CD4-positive, alpha-beta memory T cell (primary cell): Measurements from ENCODE around the gene FDCSP. TPM values are rescaled to one million over a fixed set of nuclear protein-coding genes. Genes with fewer than 3 reads are reported as not detected.

Source experiments
- CTCF ChIA-PET: fragments of 350-600 bp; sonication (Branson Sonifier 250); formaldehyde crosslinking; loops from one replicate; lab custom pipeline; 2021; ENCODE audit warnings: inconsistent platforms; ENCODE audit not compliant: partially characterized antibody; lab: Charles Lee
- POLR2A ChIA-PET: fragments of 350-600 bp; sonication (Branson Sonifier 250); formaldehyde crosslinking; loops from one replicate; lab custom pipeline; 2021; ENCODE audit not compliant: partially characterized antibody; lab: Charles Lee
- DNase-seq, 5 donors: peaks; one replicate each; pipeline versions ENCODE4 v3.0.0 to v3.0.0-alpha.2; 2020 to 2022; ENCODE audit warnings: mixed read lengths in 1 of 5
- H3K27ac ChIP-seq: one replicate; pipeline ENCODE4 v1.7.0; 2013; ENCODE audit warnings: low read depth, low read length
- H3K27me3 ChIP-seq: 2 replicates; pipeline ENCODE4 v1.7.0; 2013; ENCODE audit warnings: mild to moderate bottlenecking, low read length, moderate library complexity; ENCODE audit not compliant: insufficient read depth
- H3K36me3 ChIP-seq: 2 replicates; pipeline ENCODE4 v1.7.0; 2013; ENCODE audit warnings: mild to moderate bottlenecking, low read length, moderate library complexity; ENCODE audit not compliant: insufficient read depth
- H3K4me1 ChIP-seq: 2 replicates; pipeline ENCODE4 v1.7.0; 2013; ENCODE audit warnings: mild to moderate bottlenecking, low read length, moderate library complexity; ENCODE audit not compliant: insufficient read depth
- H3K4me3 ChIP-seq, 2 donors: one replicate each; pipeline ENCODE4 v1.7.0; 2013; ENCODE audit warnings: low read length in 2 of 2, mild to moderate bottlenecking in 1 of 2
- H3K9me3 ChIP-seq, 2 donors: one replicate each; pipeline ENCODE4 v1.7.0; 2013; ENCODE audit warnings: low read length in 2 of 2, control low read depth in 1 of 2; ENCODE audit not compliant: control insufficient read depth in 1 of 2
- H3K27ac Mint-ChIP-seq, 7 donors: one replicate each; pipeline ENCODE4 v1.8.0; 2020 to 2021; ENCODE audit warnings: mixed read lengths in 7 of 7, mild to moderate bottlenecking in 6 of 7, inconsistent platforms in 3 of 7, moderate library complexity in 3 of 7
- H3K27me3 Mint-ChIP-seq, 2 donors: one replicate each; pipeline ENCODE4 v1.8.0; 2020 to 2021; ENCODE audit warnings: mixed read lengths in 2 of 2
- H3K36me3 Mint-ChIP-seq, 2 donors: one replicate each; pipeline ENCODE4 v1.8.0; 2020 to 2021; ENCODE audit warnings: mixed read lengths in 2 of 2, inconsistent platforms in 1 of 2, mild to moderate bottlenecking in 1 of 2
- H3K4me1 Mint-ChIP-seq, 4 donors: one replicate each; pipeline ENCODE4 v1.8.0; 2020 to 2021; ENCODE audit warnings: mixed read lengths in 4 of 4, mild to moderate bottlenecking in 1 of 4
- H3K4me3 Mint-ChIP-seq, 8 donors: one replicate each; pipeline ENCODE4 v1.8.0; 2020 to 2021; ENCODE audit warnings: mixed read lengths in 8 of 8, mild to moderate bottlenecking in 7 of 8, moderate library complexity in 6 of 8, inconsistent platforms in 3 of 8
- H3K9me3 Mint-ChIP-seq, 8 donors: one replicate each; pipeline ENCODE4 v1.8.0; 2020 to 2021; ENCODE audit warnings: mixed read lengths in 8 of 8, mild to moderate bottlenecking in 5 of 8, inconsistent platforms in 3 of 8, moderate library complexity in 1 of 8
- intact Hi-C: fragments of 100-400 bp; cut with micrococcal nuclease; formaldehyde crosslinking; loops from one replicate; pipeline ENCODE4 v1.15.1; 2023
- polyA plus RNA-seq, 2 donors: library from polyadenylated mRNA; unstranded; fragments of 300-500 nt; fragmentation: Illumina TruSeq; gene quantifications; one replicate each; pipeline ENCODE4 v1.2.3, GENCODE V29; 2021
- total RNA-seq, 2 experiments: library from RNA; stranded (reverse); gene quantifications; one replicate each; pipeline ENCODE4 v1.2.3, GENCODE V29; 2021

FDCSP gene
- total and polyA plus RNA-seq, 4 experiments from 2014 or later = not detected

DNA sequence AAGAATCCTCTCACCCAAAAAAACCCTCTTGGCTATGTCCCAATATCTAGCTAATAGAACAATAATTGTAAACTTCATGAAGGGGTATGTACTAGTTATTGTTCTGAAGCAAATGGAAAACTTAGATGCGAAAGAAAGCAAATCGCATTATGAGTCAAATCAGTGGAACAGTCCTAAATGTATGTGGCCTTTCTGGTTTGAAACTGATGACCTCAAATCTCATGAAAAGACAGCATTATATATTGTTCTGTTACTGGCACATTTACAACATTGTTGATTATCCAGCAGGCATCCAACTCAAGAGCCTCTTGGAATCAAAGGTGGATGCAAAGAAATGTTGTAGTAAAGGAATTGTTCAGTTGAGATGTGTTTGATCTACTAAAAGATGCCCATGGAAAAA lies 51.2 kb downstream of the FDCSP start:
- Mint-ChIP-seq H3K4me1 (no peaks in the 10 kb centered on the region), H3K27ac (no peak overlapping the region), H3K36me3 (no peaks in the 10 kb centered on the region), H3K27me3 (no peaks in the 10 kb centered on the region), H3K9me3 (peaks cover 0 to 7% (median 1%) of the 10 kb centered on the region in 8 donors), H3K4me3 (no peak overlapping the region)
- ChIA-PET POLR2A (no interaction called here), CTCF (no interaction called here)
- Histone ChIP-seq H3K27me3 (no peaks in the 10 kb centered on the region), H3K4me3 (no peak overlapping the region), H3K9me3 (no peaks in the 10 kb centered on the region), H3K36me3 (no peaks in the 10 kb centered on the region), H3K27ac (no peak overlapping the region), H3K4me1 (no peaks in the 10 kb centered on the region)
- intact Hi-C loops = no loop called here
- no peak for DNase-seq

DNA sequence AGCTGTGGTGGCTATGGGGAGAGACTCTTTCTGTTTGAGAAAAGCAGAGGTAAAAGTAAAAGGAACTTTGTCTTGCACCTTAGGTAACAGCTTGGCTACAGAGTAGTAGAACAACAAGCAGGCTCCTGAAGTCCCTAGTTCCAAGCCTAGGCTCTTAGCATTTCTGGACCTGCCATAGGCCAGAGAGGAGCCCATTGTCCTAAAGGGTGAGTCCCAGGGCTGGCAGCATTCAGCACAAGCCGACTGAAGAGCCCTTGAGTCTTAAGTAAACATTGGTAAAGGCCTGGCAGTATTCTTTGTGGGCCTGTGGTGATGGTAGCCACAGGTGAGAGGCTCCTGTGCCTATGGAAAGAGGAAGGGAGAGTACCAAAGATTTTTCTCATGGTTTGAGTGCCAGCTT lies 54.6 kb downstream of the FDCSP start:
- Histone ChIP-seq H3K27ac (no peak overlapping the region), H3K4me1 (no peaks in the 10 kb centered on the region), H3K9me3 (no peaks in the 10 kb centered on the region), H3K27me3 (no peaks in the 10 kb centered on the region), H3K36me3 (no peaks in the 10 kb centered on the region), H3K4me3 (no peak overlapping the region)
- no peak overlapping the region for H3K4me3 Mint-ChIP-seq
- H3K27me3 Mint-ChIP-seq = no peaks in the 10 kb centered on the region
- ChIA-PET POLR2A (no interaction called here), CTCF (no interaction called here)
- H3K27ac Mint-ChIP-seq = no peak overlapping the region
- intact Hi-C loops = no loop called here
- no peak for DNase-seq
- no peaks in the 10 kb centered on the region for H3K4me1 Mint-ChIP-seq
- peaks cover 0 to 5% (median 0%) of the 10 kb centered on the region in 8 donors for H3K9me3 Mint-ChIP-seq
- H3K36me3 Mint-ChIP-seq = no peaks in the 10 kb centered on the region

Other genes with a start within 250 kb of the FDCSP start
- not detected for gene STATH, start 230.2 kb upstream of the FDCSP start, total RNA-seq
- gene STATH, start 230.2 kb upstream of the FDCSP start, polyA plus RNA-seq = not detected
- gene HTN3, start 197.7 kb upstream of the FDCSP start, total RNA-seq = not detected
- not detected for gene HTN3, start 197.7 kb upstream of the FDCSP start, polyA plus RNA-seq
- gene HTN1, start 175.7 kb upstream of the FDCSP start, total RNA-seq = not detected
- not detected for gene HTN1, start 175.7 kb upstream of the FDCSP start, polyA plus RNA-seq
- not detected for gene PRR27, start 71.9 kb upstream of the FDCSP start, total RNA-seq
- gene PRR27, start 71.9 kb upstream of the FDCSP start, polyA plus RNA-seq = not detected
- gene ODAM, start 30.4 kb upstream of the FDCSP start, total RNA-seq = not detected
- not detected for gene ODAM, start 30.4 kb upstream of the FDCSP start, polyA plus RNA-seq
- not detected for gene CSN3, start 16.5 kb downstream of the FDCSP start, total RNA-seq
- not detected for gene CSN3, start 16.5 kb downstream of the FDCSP start, polyA plus RNA-seq
- not detected for gene CABS1, start 108.9 kb downstream of the FDCSP start, total RNA-seq
- gene CABS1, start 108.9 kb downstream of the FDCSP start, polyA plus RNA-seq = not detected
- not detected for gene SMR3A, start 134.6 kb downstream of the FDCSP start, total RNA-seq
- gene SMR3A, start 134.6 kb downstream of the FDCSP start, polyA plus RNA-seq = not detected
- gene SMR3B, start 157.0 kb downstream of the FDCSP start, total RNA-seq = not detected
- gene SMR3B, start 157.0 kb downstream of the FDCSP start, polyA plus RNA-seq = not detected
- gene OPRPN, start 171.8 kb downstream of the FDCSP start, total RNA-seq = not detected
- gene OPRPN, start 171.8 kb downstream of the FDCSP start, polyA plus RNA-seq = not detected
- gene MUC7, start 246.1 kb downstream of the FDCSP start, total RNA-seq = not detected
- not detected for gene MUC7, start 246.1 kb downstream of the FDCSP start, polyA plus RNA-seq